ENCODE results near the gene MTMR3. TPM values are rescaled to one million over a fixed set of nuclear protein-coding genes. Genes with fewer than 3 reads are reported as not detected.

Gene MTMR3
- polyA plus RNA-seq, 1 of the 3 experiments (the other 2 are of a cell fraction): 20.4 TPM

GRCh38 chr22:29985912-29986311 lies 102.9 kb downstream of the MTMR3 start:
- ChIA-PET CTCF (interaction anchor here (1.3 to 9.7 kb wide), 2 partner anchors 11 to 19 kb away, joined by 4 to 46 read pairs; no protein-coding TSS in a partner anchor), POLR2A (no interaction called here)
- Histone ChIP-seq H3F3A (replicated peaks; ENCODE audit: insufficient read depth) (no peaks in the 10 kb centered on the region), H3K4me1 (ENCODE audit: control insufficient read depth in 1 of 2, insufficient read depth in 2 of 2, low read depth in 1 of 2, low read length in 1 of 2) (peaks cover 0 to 3% of the 10 kb centered on the region in 2 experiments; a peak in 1 of 4 replicates), H3K36me3 (replicated peaks in 1 of 2; ENCODE audit: control insufficient read depth in 1 of 2, insufficient read depth in 2 of 2, low read length in 1 of 2) (peaks cover 4 to 25% of the 10 kb centered on the region in 2 experiments), H4K20me1 (ENCODE audit: insufficient read depth) (no peaks in the 10 kb centered on the region), H3K27ac (ENCODE audit: low read depth in 2 of 2, low read length in 1 of 2) (no peak overlapping the region), H3K27me3 (ENCODE audit: insufficient read depth) (no peaks in the 10 kb centered on the region), H3K4me3 (ENCODE audit: low read depth in 2 of 2, low read length in 1 of 2) (no peak overlapping the region), H3K9me3 (no peaks in the 10 kb centered on the region), H3K4me2 (no peak overlapping the region), H3K9me2 (no peaks in the 10 kb centered on the region), H3K9ac (no peak overlapping the region), H3K79me2 (ENCODE audit: insufficient read depth) (no peaks in the 10 kb centered on the region), H2AFZ (ENCODE audit: low read depth) (no peak overlapping the region)
- TF ChIP-seq SMC3 (IDR thresholded peaks at IDR 0.05; ENCODE audit: low read depth, low read length) (no peak), SIN3A (IDR thresholded peaks at IDR 0.05; ENCODE audit: borderline replicate concordance, low read depth, low read length) (no peak)
- WGBS (ENCODE audit: low lambda C conversion rate): 93% methylated on average over 1 of the region's 1 CpG
- DNase-seq: no peak

GRCh38 chr22:29987137-29987536 lies 104.2 kb downstream of the MTMR3 start:
- no peak for DNase-seq
- Histone ChIP-seq H3K27ac (ENCODE audit: low read depth in 2 of 2, low read length in 1 of 2) (no peak overlapping the region), H4K20me1 (ENCODE audit: insufficient read depth) (no peaks in the 10 kb centered on the region), H3K9me2 (no peaks in the 10 kb centered on the region), H3K4me1 (ENCODE audit: control insufficient read depth in 1 of 2, insufficient read depth in 2 of 2, low read depth in 1 of 2, low read length in 1 of 2) (peaks cover 2 to 3% of the 10 kb centered on the region in 2 experiments; a peak in 2 of 4 replicates), H3K4me3 (ENCODE audit: low read depth in 2 of 2, low read length in 1 of 2) (no peak overlapping the region), H2AFZ (ENCODE audit: low read depth) (no peak overlapping the region), H3K36me3 (replicated peaks in 1 of 2; ENCODE audit: control insufficient read depth in 1 of 2, insufficient read depth in 2 of 2, low read length in 1 of 2) (peaks cover 12 to 32% of the 10 kb centered on the region in 2 experiments), H3K27me3 (ENCODE audit: insufficient read depth) (no peaks in the 10 kb centered on the region), H3F3A (replicated peaks; ENCODE audit: insufficient read depth) (no peaks in the 10 kb centered on the region), H3K9me3 (no peaks in the 10 kb centered on the region), H3K9ac (no peak overlapping the region), H3K4me2 (no peak overlapping the region), H3K79me2 (ENCODE audit: insufficient read depth) (no peaks in the 10 kb centered on the region)
- ChIA-PET POLR2A (no interaction called here), CTCF (interaction anchor here (0.9 to 9.7 kb wide), 4 partner anchors 10 to 101 kb away, joined by 3 to 46 read pairs (median 4); no protein-coding TSS in a partner anchor)
- WGBS (ENCODE audit: low lambda C conversion rate): 94% methylated on average over 1 of the region's 1 CpG
- TF ChIP-seq EP300 (IDR thresholded peaks at IDR 0.05; ENCODE audit: borderline replicate concordance in 1 of 2, low read depth in 1 of 2, low read length in 1 of 2) (no peak), RCOR1 (IDR thresholded peaks at IDR 0.05; ENCODE audit: low read length) (no peak), RXRA (IDR thresholded peaks at IDR 0.05; ENCODE audit: borderline replicate concordance, low read depth) (no peak), RFX5 (IDR thresholded peaks at IDR 0.05; ENCODE audit: low read length) (no peak), SMC3 (IDR thresholded peaks at IDR 0.05; ENCODE audit: low read depth, low read length) (no peak), TAF1 (IDR thresholded peaks at IDR 0.05; ENCODE audit: borderline replicate concordance, low read depth, low read length) (no peak), FOSL2 (IDR thresholded peaks at IDR 0.05; ENCODE audit: borderline replicate concordance, low read depth) (no peak)

- Histone ChIP-seq H3K9me2 (no peaks in the 10 kb centered on the region), H3K4me2 (no peak overlapping the region), H3K9ac (no peak overlapping the region), H3F3A (replicated peaks; ENCODE audit: insufficient read depth) (peaks cover 5% of the 10 kb centered on the region), H3K36me3 (replicated peaks in 1 of 2; ENCODE audit: control insufficient read depth in 1 of 2, insufficient read depth in 2 of 2, low read length in 1 of 2) (peaks cover 18 to 26% of the 10 kb centered on the region in 2 experiments), H3K4me3 (ENCODE audit: low read depth in 2 of 2, low read length in 1 of 2) (no peak overlapping the region), H3K27ac (ENCODE audit: low read depth in 2 of 2, low read length in 1 of 2) (no peak overlapping the region), H4K20me1 (ENCODE audit: insufficient read depth) (no peaks in the 10 kb centered on the region), H2AFZ (ENCODE audit: low read depth) (no peak overlapping the region), H3K9me3 (no peaks in the 10 kb centered on the region), H3K79me2 (ENCODE audit: insufficient read depth) (no peaks in the 10 kb centered on the region), H3K27me3 (ENCODE audit: insufficient read depth) (no peaks in the 10 kb centered on the region), H3K4me1 (ENCODE audit: control insufficient read depth in 1 of 2, insufficient read depth in 2 of 2, low read depth in 1 of 2, low read length in 1 of 2) (peaks cover 5 to 15% of the 10 kb centered on the region in 2 experiments; a peak in 2 of 4 replicates)
- ChIA-PET POLR2A (no interaction called here), CTCF (interaction anchor here (9.7 kb wide), 1 partner anchor 16 kb away, joined by 46 read pairs; no protein-coding TSS in a partner anchor)
- 100% methylated on average over 2 of the region's 2 CpGs for WGBS (ENCODE audit: low lambda C conversion rate)
- no peak for DNase-seq
- TF ChIP-seq MXI1 (IDR thresholded peaks at IDR 0.05; ENCODE audit: low read depth, low read length) (no peak), PBX3 (IDR thresholded peaks at IDR 0.05) (no peak), SIN3A (IDR thresholded peaks at IDR 0.05; ENCODE audit: borderline replicate concordance, low read depth, low read length) (no peak), EZH2phosphoT487 (IDR thresholded peaks at IDR 0.05; ENCODE audit: borderline replicate concordance, low read depth) (no peak), REST (IDR thresholded peaks at IDR 0.05; ENCODE audit: low read depth, low read length) (no peak), TCF12 (IDR thresholded peaks at IDR 0.05) (no peak), MAX (IDR thresholded peaks at IDR 0.05; ENCODE audit: low read depth) (no peak), POLR2AphosphoS5 (IDR thresholded peaks at IDR 0.05; ENCODE audit: low read depth, low read length) (no peak), SMC3 (IDR thresholded peaks at IDR 0.05; ENCODE audit: low read depth, low read length) (no peak)
Measured at GRCh38 chr22:29988719-29989118, 105.7 kb downstream of the MTMR3 start.
